SK-N-SH (cell line): Measurements from ENCODE around the gene ABHD2. TPM values are rescaled to one million over a fixed set of nuclear protein-coding genes. Genes with fewer than 3 reads are reported as not detected.

Source experiments
- CTCF ChIA-PET: fragments of 300-600, 350-600 bp; formaldehyde crosslinking; extraction: SDS; loops from one replicate; lab custom pipeline; 2021; lab: Yijun Ruan, JAX
- POLR2A ChIA-PET: fragments of 350-600 bp; sonication (Branson Sonifier 250); formaldehyde crosslinking; extraction: SDS; loops from one replicate; lab custom pipeline; 2020; ENCODE audit warnings: antibody characterized with exemption, inconsistent platforms; lab: Yijun Ruan, JAX
- DNase-seq: peaks from one replicate; pipeline ENCODE4 v3.0.0; 2012
- H2AFZ ChIP-seq: fragments of 200-600 bp; sonication (generic); 2 replicates; pipeline ENCODE4 v1.8.1; 2016; ENCODE audit warnings: antibody characterized with exemption, mild to moderate bottlenecking, low read depth
- H3F3A ChIP-seq: fragments of 200-600 bp; sonication (generic); replicated peaks from 2 replicates; pipeline ENCODE3; 2016; ENCODE audit warnings: antibody characterized with exemption, mild to moderate bottlenecking; ENCODE audit not compliant: insufficient read depth
- H3K27ac ChIP-seq, 2 experiments: fragments of 200-500 bp in 1 of 2; fragments of 200-600 bp in 1 of 2; sonication (Bioruptor generic) in 1 of 2; sonication (generic), shearing (Covaris generic) in 1 of 2; 2 replicates each; pipeline versions ENCODE4 v1.5.1 to v1.6.1; 2014 to 2016; ENCODE audit warnings: low read depth in 2 of 2, inconsistent platforms in 1 of 2, low read length in 1 of 2, mild to moderate bottlenecking in 1 of 2, mixed read lengths in 1 of 2
- H3K27me3 ChIP-seq: fragments of 200-600 bp; sonication (generic), shearing (Covaris generic); 2 replicates; pipeline ENCODE4 v1.6.1; 2016; ENCODE audit warnings: mixed run types; ENCODE audit not compliant: insufficient read depth
- H3K36me3 ChIP-seq, 2 experiments: fragments of 200-500 bp in 1 of 2; fragments of 200-600 bp in 1 of 2; sonication (Bioruptor generic) in 1 of 2; sonication (generic) in 1 of 2; replicated peaks in 1 of 2; 2 replicates each; pipeline versions ENCODE3 to v1.5.1; 2014 to 2016; ENCODE audit warnings: low read length in 1 of 2, mild to moderate bottlenecking in 1 of 2; ENCODE audit not compliant: insufficient read depth in 2 of 2, control insufficient read depth in 1 of 2
- H3K4me1 ChIP-seq, 2 experiments: fragments of 200-500 bp in 1 of 2; fragments of 200-600 bp in 1 of 2; sonication (Bioruptor generic) in 1 of 2; sonication (generic), shearing (Covaris generic) in 1 of 2; 2 replicates each; pipeline versions ENCODE4 v1.5.1 to v1.6.1; 2014 to 2016; ENCODE audit warnings: low read depth in 1 of 2, low read length in 1 of 2, mixed run types in 1 of 2; ENCODE audit not compliant: insufficient read depth in 2 of 2, control insufficient read depth in 1 of 2
- H3K4me2 ChIP-seq: fragments of 200-600 bp; sonication (generic), shearing (Covaris generic); 2 replicates; pipeline ENCODE4 v1.6.1; 2017; ENCODE audit warnings: mixed run types
- H3K4me3 ChIP-seq, 2 experiments: fragments of 200-500 bp in 1 of 2; fragments of 200-600 bp in 1 of 2; sonication (Bioruptor generic) in 1 of 2; sonication (generic), shearing (Covaris generic) in 1 of 2; 2 replicates each; pipeline versions ENCODE4 v1.5.1 to v1.8.1; 2014 to 2016; ENCODE audit warnings: low read depth in 2 of 2, inconsistent platforms in 1 of 2, low read length in 1 of 2, mild to moderate bottlenecking in 1 of 2, mixed read lengths in 1 of 2, moderate library complexity in 1 of 2
- H3K79me2 ChIP-seq: fragments of 200-600 bp; sonication (generic); 2 replicates; pipeline ENCODE4 v1.8.1; 2017; ENCODE audit warnings: mild to moderate bottlenecking; ENCODE audit not compliant: insufficient read depth
- H3K9ac ChIP-seq: fragments of 200-600 bp; sonication (generic); 2 replicates; pipeline ENCODE4 v1.6.1; 2017; ENCODE audit warnings: mixed run types
- H3K9me2 ChIP-seq: fragments of 200-600 bp; sonication (generic); 2 replicates; pipeline ENCODE4 v1.6.1; 2017; ENCODE audit warnings: mixed run types
- H3K9me3 ChIP-seq: fragments of 200-600 bp; sonication (generic); 2 replicates; pipeline ENCODE4 v1.6.1; 2017; ENCODE audit warnings: mixed run types, mild to moderate bottlenecking, moderate library complexity
- H4K20me1 ChIP-seq: fragments of 200-600 bp; sonication (generic); 2 replicates; pipeline ENCODE4 v1.6.1; 2017; ENCODE audit warnings: mild to moderate bottlenecking, mixed run types; ENCODE audit not compliant: insufficient read depth
- CHD2 ChIP-seq: fragments of 150-350 bp; IDR thresholded peaks from 2 replicates; pipeline ENCODE4 v1.6.1; 2018; ENCODE audit warnings: low read length; ENCODE audit not compliant: partially characterized antibody
- ELF1 ChIP-seq: IDR thresholded peaks from 2 replicates; pipeline ENCODE4 v1.4.0; 2012
- FOSL2 ChIP-seq: IDR thresholded peaks from 2 replicates; pipeline ENCODE4 v1.4.0; 2012; ENCODE audit warnings: low read depth, mild to moderate bottlenecking, moderate library complexity, borderline replicate concordance
- FOXM1 ChIP-seq: IDR thresholded peaks from 2 replicates; pipeline ENCODE4 v1.4.0; 2012; ENCODE audit warnings: low read depth, mild to moderate bottlenecking
- GATA2 ChIP-seq: sonication (generic); formaldehyde crosslinking; IDR thresholded peaks from 2 replicates; pipeline ENCODE4 v1.5.0; 2020; ENCODE audit warnings: mild to moderate bottlenecking, missing genetic modification reagents
- MEF2A ChIP-seq: IDR thresholded peaks from 2 replicates; pipeline ENCODE4 v1.4.0; 2012; ENCODE audit warnings: low read depth, borderline replicate concordance
- NFIC ChIP-seq: IDR thresholded peaks from 2 replicates; pipeline ENCODE4 v1.4.0; 2012; ENCODE audit warnings: borderline replicate concordance
- NRF1 ChIP-seq: IDR thresholded peaks from 2 replicates; pipeline ENCODE4 v1.6.1; 2012; ENCODE audit warnings: low read depth, mild to moderate bottlenecking, low read length
- RCOR1 ChIP-seq: fragments of 150-350 bp; IDR thresholded peaks from 2 replicates; pipeline ENCODE4 v1.6.1; 2017; ENCODE audit warnings: antibody characterized with exemption, low read length
- RFX5 ChIP-seq: IDR thresholded peaks from 2 replicates; pipeline ENCODE4 v1.6.1; 2012; ENCODE audit warnings: mild to moderate bottlenecking, improper control_type of control experiment, low read length
- RXRA ChIP-seq: IDR thresholded peaks from 2 replicates; pipeline ENCODE4 v1.4.0; 2012; ENCODE audit warnings: low read depth, mild to moderate bottlenecking, borderline replicate concordance
- TAF1 ChIP-seq: IDR thresholded peaks from 2 replicates; pipeline ENCODE4 v1.6.1; 2012; ENCODE audit warnings: low read depth, mild to moderate bottlenecking, low read length, moderate library complexity, borderline replicate concordance
- TEAD4 ChIP-seq: IDR thresholded peaks from 2 replicates; pipeline ENCODE4 v1.4.0; 2012; ENCODE audit warnings: mild to moderate bottlenecking, borderline replicate concordance; ENCODE audit not compliant: insufficient read depth
- WGBS: methylation state at CpG from one replicate; pipeline ENCODE4 v1.1.6; 2017; ENCODE audit warnings: low lambda C conversion rate; 5-methylcytosine and 5-hydroxymethylcytosine counted together
- polyA plus RNA-seq, 3 experiments: library from polyadenylated mRNA; depleted of rRNA; stranded (reverse); fragments of >200 nt; gene quantifications; 2 replicates each; pipeline ENCODE4 v1.2.3, GENCODE V29; 2012
- TF ChIP-seq, protein P1 (sequence below): IDR thresholded peaks from 2 replicates; pipeline ENCODE4 v1.4.0; 2012; ENCODE audit warnings: low read depth
- TF ChIP-seq, protein P2 (sequence below): IDR thresholded peaks from 2 replicates; pipeline ENCODE4 v1.4.0; 2012; ENCODE audit warnings: low read depth, borderline replicate concordance
- TF ChIP-seq, protein P3 (sequence below): fragments of 150-350 bp; IDR thresholded peaks from 2 replicates; pipeline ENCODE4 v1.6.1; 2016; ENCODE audit warnings: mild to moderate bottlenecking, low read depth, low read length
- TF ChIP-seq, protein P4 (sequence below): fragments of 200-600 bp; sonication (generic); IDR thresholded peaks from 2 replicates; pipeline ENCODE4 v1.6.1; 2017; ENCODE audit warnings: antibody characterized with exemption, mild to moderate bottlenecking, moderate library complexity
- TF ChIP-seq, protein P5 (sequence below): IDR thresholded peaks from 2 replicates; pipeline ENCODE4 v1.4.0; 2012; ENCODE audit warnings: low read depth, borderline replicate concordance
- TF ChIP-seq, protein P6 (sequence below): IDR thresholded peaks from 2 replicates; pipeline ENCODE4; 2012

ABHD2 gene
- polyA plus RNA-seq, 1 of the 3 experiments (the other 2 are of a cell fraction): 19.2 TPM

DNA sequence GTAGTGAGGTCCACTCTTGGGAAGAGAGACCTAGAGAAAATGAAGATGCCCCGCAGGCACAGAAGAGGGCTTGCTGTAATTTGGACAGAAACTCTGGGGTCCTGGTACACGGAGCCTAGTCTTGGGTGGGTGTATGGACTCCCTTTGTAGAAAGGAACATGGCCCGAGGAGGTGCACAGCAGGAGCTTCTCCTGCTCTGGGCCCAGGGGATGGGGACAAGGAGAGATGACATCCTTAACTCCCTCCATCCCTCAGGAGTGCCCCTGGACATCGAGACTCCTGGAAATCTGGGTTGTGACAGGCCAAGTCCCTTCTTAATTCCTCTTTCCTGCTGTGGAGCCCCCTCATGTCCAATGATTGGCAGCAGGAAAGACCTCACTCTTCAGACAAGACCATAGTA, 29.9 kb upstream of the ABHD2 start:
- H3F3A ChIP-seq: peaks cover 6% of the 10 kb centered on the region
- POLR2A ChIA-PET: interaction anchor here (0.6 kb wide), 1 partner anchor 45 kb away, joined by 3 read pairs; no protein-coding TSS in a partner anchor
- H2AFZ ChIP-seq: no peak overlapping the region
- H3K79me2 ChIP-seq: no peaks in the 10 kb centered on the region
- no peaks in the 10 kb centered on the region for H3K9me2 ChIP-seq
- H3K4me1 ChIP-seq: peaks cover 0 to 2% of the 10 kb centered on the region in 2 experiments; a peak in 1 of 4 replicates
- CTCF ChIA-PET: interaction anchor here (0.6 to 13.0 kb wide), 46 partner anchors 9 to 187 kb away, joined by 3 to 363 read pairs (median 10); partner anchors contain the start of gene ABHD2
- no peaks in the 10 kb centered on the region for H3K9me3 ChIP-seq
- no peak for DNase-seq
- TF ChIP-seq, protein P1, sequence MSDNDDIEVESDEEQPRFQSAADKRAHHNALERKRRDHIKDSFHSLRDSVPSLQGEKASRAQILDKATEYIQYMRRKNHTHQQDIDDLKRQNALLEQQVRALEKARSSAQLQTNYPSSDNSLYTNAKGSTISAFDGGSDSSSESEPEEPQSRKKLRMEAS: no peak
- TF ChIP-seq NFIC (no peak), ELF1 (no peak), RXRA (no peak), MEF2A (no peak)
- TF ChIP-seq, protein P2, sequence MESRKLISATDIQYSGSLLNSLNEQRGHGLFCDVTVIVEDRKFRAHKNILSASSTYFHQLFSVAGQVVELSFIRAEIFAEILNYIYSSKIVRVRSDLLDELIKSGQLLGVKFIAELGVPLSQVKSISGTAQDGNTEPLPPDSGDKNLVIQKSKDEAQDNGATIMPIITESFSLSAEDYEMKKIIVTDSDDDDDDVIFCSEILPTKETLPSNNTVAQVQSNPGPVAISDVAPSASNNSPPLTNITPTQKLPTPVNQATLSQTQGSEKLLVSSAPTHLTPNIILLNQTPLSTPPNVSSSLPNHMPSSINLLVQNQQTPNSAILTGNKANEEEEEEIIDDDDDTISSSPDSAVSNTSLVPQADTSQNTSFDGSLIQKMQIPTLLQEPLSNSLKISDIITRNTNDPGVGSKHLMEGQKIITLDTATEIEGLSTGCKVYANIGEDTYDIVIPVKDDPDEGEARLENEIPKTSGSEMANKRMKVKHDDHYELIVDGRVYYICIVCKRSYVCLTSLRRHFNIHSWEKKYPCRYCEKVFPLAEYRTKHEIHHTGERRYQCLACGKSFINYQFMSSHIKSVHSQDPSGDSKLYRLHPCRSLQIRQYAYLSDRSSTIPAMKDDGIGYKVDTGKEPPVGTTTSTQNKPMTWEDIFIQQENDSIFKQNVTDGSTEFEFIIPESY: no peak
- no peak overlapping the region for H3K9ac ChIP-seq
- H3K36me3 ChIP-seq: no peaks in the 10 kb centered on the region
- no peak overlapping the region for H3K4me2 ChIP-seq
- H3K27ac ChIP-seq: no peak overlapping the region
- H3K27me3 ChIP-seq: no peaks in the 10 kb centered on the region
- H4K20me1 ChIP-seq: no peaks in the 10 kb centered on the region
- WGBS: 73% methylated on average over 4 of the region's 4 CpGs
- no peak overlapping the region for H3K4me3 ChIP-seq

DNA sequence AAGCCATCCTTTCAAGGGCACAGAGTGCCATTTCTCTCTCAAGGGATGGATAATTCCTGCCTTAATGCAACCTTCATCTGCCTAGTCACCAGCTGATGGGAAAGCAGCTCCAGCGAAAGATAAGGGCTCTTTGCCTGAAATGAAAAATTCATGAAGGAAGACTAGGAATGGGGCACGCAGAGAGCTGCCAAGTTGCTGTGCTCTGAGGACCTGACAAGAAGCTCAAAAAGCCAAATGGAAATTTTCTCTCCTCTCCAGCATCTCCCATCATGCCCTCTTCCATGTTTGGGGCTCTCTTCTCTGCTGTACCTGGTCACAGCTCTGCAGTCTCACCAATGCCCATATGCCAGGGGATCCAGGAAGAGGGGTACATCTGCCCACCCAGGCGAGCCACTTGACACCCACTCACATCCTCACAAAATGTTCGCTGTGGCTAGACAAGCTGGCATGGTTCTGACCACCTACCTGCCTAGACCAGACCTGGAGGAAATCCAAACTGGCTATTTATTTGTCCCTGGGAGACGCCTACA, 29.3 kb upstream of the ABHD2 start:
- Histone ChIP-seq H3K4me1 (peaks cover 0 to 2% of the 10 kb centered on the region in 2 experiments; a peak in 1 of 4 replicates), H3K27me3 (no peaks in the 10 kb centered on the region), H3K9ac (no peak overlapping the region), H3K9me2 (no peaks in the 10 kb centered on the region), H3K36me3 (no peaks in the 10 kb centered on the region), H3K9me3 (no peaks in the 10 kb centered on the region), H3K4me2 (no peak overlapping the region), H3F3A (peaks cover 6% of the 10 kb centered on the region), H3K4me3 (no peak overlapping the region), H3K79me2 (no peaks in the 10 kb centered on the region), H3K27ac (no peak overlapping the region), H2AFZ (no peak overlapping the region), H4K20me1 (no peaks in the 10 kb centered on the region)
- WGBS: 88% methylated on average over 5 of the region's 5 CpGs
- DNase-seq: no peak
- CTCF ChIA-PET: interaction anchor here (0.7 to 13.0 kb wide), 16 partner anchors 8 to 148 kb away, joined by 3 to 363 read pairs (median 12); no protein-coding TSS in a partner anchor
- POLR2A ChIA-PET: no interaction called here
- TF ChIP-seq RFX5 (no peak), GATA2 (CRISPR knock-in tag) (no peak), TAF1 (no peak), RCOR1 (no peak), ELF1 (no peak), CHD2 (no peak), MEF2A (no peak), FOXM1 (no peak), TEAD4 (no peak), RXRA (no peak), FOSL2 (no peak), NRF1 (no peak)
- TF ChIP-seq, protein P3, sequence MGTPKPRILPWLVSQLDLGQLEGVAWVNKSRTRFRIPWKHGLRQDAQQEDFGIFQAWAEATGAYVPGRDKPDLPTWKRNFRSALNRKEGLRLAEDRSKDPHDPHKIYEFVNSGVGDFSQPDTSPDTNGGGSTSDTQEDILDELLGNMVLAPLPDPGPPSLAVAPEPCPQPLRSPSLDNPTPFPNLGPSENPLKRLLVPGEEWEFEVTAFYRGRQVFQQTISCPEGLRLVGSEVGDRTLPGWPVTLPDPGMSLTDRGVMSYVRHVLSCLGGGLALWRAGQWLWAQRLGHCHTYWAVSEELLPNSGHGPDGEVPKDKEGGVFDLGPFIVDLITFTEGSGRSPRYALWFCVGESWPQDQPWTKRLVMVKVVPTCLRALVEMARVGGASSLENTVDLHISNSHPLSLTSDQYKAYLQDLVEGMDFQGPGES: no peak
- TF ChIP-seq, protein P4, sequence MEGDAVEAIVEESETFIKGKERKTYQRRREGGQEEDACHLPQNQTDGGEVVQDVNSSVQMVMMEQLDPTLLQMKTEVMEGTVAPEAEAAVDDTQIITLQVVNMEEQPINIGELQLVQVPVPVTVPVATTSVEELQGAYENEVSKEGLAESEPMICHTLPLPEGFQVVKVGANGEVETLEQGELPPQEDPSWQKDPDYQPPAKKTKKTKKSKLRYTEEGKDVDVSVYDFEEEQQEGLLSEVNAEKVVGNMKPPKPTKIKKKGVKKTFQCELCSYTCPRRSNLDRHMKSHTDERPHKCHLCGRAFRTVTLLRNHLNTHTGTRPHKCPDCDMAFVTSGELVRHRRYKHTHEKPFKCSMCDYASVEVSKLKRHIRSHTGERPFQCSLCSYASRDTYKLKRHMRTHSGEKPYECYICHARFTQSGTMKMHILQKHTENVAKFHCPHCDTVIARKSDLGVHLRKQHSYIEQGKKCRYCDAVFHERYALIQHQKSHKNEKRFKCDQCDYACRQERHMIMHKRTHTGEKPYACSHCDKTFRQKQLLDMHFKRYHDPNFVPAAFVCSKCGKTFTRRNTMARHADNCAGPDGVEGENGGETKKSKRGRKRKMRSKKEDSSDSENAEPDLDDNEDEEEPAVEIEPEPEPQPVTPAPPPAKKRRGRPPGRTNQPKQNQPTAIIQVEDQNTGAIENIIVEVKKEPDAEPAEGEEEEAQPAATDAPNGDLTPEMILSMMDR: no peak
- TF ChIP-seq, protein P5, sequence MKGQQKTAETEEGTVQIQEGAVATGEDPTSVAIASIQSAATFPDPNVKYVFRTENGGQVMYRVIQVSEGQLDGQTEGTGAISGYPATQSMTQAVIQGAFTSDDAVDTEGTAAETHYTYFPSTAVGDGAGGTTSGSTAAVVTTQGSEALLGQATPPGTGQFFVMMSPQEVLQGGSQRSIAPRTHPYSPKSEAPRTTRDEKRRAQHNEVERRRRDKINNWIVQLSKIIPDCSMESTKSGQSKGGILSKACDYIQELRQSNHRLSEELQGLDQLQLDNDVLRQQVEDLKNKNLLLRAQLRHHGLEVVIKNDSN: no peak
- TF ChIP-seq, protein P1: no peak
- TF ChIP-seq, protein P6, sequence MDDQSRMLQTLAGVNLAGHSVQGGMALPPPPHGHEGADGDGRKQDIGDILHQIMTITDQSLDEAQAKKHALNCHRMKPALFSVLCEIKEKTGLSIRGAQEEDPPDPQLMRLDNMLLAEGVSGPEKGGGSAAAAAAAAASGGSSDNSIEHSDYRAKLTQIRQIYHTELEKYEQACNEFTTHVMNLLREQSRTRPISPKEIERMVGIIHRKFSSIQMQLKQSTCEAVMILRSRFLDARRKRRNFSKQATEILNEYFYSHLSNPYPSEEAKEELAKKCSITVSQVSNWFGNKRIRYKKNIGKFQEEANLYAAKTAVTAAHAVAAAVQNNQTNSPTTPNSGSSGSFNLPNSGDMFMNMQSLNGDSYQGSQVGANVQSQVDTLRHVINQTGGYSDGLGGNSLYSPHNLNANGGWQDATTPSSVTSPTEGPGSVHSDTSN: no peak
